Fibroblast of skin of right quadriceps (primary cell): ENCODE measurements around the gene GLYR1.
A peak's percentile ranks its signal among the peaks of the same experiment; 100 is the strongest.

Experiments
- DNase-seq: peaks from one replicate; pipeline ENCODE4 v3.0.0-alpha.2; 2013

GLYR1 gene

DNA sequence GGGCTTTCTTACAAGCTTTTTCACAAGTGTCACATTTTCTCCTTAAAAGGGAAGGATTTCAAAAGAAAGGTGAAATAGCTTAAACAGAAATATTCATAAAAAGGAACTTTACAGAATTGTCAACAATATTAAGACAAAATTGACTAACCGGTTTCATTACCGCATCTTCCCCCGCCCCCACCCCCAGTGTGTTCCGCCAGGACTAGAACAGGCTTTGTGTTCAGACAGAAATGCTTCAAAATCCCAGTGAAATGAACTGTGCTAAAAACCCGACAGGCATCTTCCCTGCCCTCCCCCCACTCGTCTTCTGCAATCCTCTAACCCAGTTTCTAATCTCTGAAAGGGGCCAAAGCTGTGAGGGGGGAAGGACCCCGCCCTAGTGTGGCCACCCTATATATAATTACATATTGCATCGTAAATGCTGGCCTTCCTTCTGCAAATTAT lies 43.7 kb downstream of the GLYR1 start:
- peak; percentile 22 for DNase-seq

DNA sequence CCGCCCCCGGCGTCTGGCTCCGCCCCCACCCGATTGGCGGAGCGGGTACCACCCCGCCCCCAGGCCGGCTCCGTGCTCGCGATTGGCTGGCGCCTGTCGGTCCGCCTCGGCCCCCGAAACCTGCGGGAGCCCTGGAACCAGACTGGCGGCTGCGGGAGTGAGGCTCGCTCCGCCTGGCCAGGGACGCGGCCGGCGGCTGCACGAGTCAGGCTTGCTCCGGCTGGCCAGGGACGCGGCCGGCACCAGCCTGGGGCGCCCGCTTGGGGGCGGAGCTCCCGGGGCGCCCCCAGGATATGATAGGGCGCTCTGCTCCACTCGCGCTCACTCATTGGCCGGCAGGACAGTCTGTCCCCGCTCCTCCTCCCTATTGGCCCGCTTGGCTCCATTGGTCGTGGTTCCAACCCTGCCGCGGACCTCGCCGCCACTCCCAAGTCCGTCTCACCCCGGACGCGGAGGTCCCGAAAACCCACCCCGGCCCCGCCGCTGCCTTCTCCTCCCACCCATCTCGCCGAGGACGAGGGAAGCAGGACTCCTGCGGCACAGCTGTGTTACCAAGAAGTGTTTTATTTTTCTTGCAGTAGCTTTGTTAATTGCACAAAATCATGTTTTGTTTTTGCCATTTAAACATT lies 44.3 kb downstream of the GLYR1 start:
- peak; percentile 90 for DNase-seq

DNA sequence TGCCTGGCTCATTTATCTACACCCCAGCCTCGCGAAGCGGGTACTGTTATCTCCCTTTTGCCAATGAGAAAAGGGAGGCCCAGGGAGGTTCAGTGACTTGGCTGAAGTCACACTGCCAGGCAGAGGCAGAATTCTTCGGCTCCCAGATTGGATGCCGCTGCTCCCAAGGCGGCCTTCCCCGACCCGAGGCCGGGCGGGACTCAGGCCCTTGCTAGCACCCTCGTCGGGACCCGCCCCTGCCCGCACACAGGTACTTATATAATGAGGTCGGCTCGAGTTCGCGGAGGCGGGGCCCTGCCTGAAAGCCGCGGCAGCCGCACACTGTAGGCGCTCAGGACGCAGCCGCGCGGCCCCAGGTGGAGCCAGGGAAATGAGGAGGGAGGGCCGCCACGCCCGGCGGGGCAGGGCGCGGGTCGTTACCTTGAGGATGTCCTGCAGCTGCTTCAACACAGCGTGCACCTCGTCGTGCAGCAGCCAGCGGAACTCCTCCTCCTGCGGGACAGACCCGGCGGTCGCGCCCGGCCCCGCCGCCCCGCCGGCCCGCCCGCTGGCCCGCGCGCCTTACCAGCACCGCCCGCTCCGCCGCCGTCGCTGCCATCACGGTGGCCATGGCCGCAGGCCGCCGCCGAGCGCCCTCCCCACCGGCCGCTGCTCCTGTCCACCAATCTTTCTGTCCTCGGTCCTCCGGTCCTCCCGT lies 45.0 kb downstream of the GLYR1 start, which contains the start of gene ROGDI:
TSS of gene ROGDI (minus strand) at position 672 of the 697 bp plus-strand sequence. CDS start at position 610, 62 bp downstream.
- peak; percentile 9 for DNase-seq

DNA sequence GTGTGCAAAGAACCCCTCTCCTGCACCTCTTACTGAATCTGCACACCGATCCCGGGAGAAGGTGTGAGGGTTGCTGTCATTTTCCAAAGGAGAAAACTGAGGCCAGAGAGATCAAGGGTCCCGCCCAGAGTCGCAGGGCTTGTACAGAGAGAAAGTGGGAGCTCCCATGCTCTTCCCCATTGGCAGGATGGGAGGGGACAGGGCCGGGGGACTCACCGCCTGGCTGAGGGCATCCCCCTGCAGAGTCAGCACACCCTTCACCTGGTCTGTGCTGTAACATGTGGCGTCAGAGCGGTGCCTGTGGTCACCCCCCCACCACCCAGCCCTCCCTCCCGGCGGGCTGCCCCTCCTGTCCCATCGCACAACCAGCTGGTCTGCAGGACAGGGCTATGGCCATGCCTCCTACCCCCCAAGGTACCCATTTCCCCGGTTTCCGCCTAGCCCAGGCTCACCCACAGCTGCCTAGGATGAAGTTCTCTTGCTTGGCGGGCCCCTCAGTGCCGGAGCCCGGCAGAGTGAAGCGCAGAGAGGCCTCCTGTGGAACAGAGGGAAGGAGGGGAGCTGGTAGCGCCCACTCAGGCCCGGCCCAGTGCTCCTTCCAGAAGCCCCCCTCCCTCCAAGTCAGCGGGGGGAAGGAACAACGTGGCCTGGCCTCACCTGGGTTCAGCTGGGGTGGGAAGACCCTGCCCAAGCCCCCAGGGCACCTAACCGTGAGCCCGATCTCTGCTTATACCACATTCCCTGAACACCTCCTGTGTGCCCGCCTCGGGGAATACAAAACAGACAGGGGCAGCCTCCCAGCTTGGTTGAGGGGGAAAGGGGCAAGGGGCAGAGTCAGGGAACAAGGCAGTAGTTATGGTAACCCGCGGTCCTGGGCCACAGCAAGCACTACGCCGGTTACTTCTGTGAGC lies 45.8 kb downstream of the GLYR1 start:
- DNase-seq: no peak

DNA sequence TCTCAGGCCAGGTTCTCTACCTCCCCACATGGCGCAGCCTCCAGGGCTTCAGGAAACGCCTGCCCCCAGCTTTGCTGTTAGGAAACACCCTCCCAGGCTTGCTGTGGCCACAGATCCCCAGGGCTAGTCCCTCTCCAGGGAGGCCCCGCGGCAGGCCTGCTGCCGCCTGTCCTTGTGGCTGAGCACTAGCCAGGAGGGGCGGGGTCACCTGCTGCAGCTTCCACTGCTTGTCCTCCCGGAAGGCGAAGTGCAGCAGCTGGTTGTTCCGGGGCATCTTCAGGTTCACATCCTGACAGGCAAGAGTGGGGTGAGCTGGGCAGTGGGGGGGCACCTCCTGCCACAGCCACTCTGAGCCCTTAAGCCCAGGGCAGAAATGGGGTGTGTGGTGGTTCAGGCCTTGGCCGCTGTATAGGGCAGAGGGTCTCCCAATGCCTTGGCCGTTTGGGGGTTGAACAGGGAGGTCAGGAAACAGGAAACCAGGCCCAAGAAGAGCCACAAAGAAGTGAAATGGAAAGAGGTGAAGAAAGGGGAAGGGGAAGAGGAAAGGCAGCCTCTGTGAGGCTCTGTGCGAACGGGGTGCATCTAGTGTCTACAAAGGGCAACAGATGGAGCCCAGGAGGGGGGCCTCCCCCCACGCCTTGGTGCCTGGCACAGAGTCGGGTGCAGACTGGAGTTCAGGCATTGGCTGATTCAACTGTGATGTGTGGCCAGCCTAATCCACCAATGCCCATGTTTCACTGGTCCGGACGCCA lies 46.6 kb downstream of the GLYR1 start:
- DNase-seq: no peak

DNA sequence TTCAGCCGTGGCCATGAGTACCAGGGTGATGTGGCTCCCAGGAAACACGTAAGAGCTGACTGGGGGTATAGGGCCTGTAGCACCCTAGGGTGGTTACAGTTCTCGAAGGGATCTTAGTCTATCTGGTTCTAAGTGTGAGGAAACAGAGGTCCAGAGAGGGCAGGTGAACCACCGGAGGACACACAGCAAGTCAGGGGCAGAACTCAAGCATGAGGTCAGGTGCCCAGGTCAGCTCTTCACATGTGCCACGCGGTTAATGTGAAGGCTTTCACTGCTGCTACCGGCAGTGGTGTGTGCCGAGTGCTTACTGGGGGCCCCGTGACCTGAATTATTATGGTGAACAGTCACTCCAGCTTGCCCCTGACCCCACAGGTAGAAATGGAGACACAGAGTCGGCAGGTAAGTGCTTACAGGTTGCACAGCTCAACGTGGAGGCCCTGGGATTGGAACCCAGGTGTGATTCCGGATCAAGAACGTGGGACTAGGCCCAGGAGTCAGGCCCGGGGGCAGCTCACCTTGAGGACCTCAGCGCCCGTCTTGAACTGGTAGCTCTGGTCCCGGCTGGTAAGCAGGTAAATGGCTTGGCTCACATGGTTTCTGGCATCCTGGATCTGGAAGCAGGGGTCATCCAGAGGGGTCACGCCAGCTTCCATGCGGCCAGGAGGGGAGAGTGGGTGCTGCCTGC lies 47.8 kb downstream of the GLYR1 start:
- no peak for DNase-seq

DNA sequence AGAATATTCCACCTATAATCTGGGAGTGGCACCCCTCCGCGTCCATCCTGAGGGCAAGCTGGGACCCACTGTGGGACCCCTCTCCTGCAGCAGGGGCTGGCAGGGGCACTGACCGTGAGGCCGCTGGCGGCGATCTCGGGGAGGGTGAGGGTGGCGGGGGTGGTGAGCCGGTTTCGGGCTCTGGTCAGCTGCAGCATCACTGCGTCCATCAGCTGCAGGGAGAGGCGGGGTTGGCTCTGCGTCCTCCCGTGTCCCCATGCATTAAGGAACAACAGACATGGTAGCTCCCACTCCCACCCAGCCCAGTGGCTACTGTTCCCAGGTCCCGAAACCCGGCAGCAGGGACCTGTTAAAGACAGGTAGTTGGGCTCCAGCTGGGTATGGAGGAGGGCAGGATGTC lies 48.6 kb downstream of the GLYR1 start:
- DNase-seq: no peak

DNA sequence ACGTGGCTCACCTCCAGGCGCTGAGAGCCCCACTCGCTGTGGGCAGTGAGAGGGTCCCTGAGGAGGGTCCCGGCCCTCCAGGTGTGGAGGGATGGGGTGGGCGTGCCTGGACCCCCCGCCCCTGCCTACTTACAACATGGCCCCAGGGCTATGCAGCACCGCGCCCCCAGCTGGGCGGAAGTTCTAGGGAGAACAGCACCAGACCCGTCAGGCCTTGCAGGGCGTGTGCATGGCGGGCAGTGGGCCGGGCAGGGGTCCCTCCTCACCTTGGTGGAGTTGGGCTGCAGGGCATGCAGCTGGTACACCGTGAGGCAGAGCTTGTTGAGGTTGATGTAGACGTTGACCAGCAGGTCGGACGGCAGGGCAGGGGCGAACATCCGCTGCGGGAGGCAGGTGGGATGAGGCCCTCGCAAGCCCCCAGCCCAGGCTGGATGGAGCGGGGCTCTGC lies 49.3 kb downstream of the GLYR1 start:
- DNase-seq: no peak

DNA sequence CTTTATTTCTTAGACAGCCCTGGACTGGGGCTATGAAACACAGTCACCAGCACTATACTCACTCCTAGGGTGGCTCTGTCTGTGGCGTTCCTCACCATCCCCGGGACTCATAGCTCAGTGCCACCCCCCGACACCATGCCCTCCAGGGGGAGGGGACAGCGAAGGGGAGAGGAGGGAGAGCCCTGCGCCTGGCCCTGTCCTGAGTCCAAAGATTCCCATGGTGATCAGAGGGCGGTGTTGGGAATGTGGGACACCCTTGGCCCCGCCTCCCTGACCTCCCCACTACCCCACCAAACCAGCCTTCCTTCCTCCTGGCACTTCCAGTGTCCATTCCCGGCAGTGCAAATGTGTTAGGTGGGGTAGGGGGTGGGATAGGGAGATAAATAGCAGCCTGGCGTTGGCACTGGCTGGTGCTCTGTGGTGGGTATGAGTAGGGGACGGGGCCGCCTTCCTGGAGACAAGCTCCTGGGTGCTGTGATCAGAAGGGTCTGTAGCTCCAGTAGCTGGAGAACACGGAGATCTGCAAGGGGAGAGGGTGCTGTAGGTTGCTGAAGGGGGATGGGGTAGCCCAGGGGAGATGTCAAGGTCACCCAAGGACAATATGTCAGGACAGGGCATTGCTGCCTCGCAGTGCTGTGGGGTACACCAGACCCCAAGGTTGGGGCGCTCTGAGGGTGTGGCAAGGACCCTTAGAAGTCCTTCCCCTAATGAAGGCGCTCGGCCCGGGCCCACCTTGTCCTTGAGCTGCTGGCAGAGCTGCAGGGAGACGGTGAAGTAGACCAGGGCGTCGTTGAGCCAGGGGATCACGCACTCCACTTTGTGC lies 49.9 kb downstream of the GLYR1 start:
- DNase-seq: no peak

DNA sequence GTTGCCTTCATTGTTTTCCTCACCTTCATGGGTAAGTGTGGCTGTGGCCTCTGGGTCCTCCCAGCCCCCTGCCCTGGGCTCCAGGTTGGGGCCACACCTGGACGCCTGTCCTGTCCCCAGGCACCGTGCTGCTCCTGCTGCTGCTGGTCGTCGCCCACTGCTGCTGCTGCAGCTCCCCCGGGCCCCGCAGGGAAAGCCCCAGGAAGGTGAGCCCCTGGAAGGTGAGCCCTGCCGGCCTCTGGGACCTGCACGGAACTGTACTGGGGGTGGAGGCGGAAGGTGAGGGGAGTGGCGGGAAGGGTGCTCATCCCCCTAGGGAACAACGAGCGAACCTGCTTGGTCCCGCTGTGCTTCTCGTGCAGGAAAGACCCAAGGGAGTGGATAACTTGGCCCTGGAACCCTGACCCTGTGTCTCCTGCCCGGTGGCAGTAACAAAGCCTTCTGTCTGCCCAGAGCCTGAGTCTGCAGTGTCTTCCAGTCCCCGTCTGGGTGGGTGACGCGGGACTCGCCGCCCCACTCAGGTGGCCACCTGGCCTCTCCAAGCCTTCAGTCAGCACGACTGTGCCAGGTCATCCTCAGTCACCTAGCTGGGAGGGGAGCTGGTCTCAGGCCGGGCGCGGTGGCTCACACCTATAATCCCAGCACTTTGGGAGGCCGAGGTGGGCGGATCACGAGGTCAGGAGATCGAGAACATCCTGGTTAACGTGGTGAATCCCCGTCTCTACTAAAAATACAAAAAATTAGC lies 51.1 kb downstream of the GLYR1 start:
- no peak for DNase-seq

DNA sequence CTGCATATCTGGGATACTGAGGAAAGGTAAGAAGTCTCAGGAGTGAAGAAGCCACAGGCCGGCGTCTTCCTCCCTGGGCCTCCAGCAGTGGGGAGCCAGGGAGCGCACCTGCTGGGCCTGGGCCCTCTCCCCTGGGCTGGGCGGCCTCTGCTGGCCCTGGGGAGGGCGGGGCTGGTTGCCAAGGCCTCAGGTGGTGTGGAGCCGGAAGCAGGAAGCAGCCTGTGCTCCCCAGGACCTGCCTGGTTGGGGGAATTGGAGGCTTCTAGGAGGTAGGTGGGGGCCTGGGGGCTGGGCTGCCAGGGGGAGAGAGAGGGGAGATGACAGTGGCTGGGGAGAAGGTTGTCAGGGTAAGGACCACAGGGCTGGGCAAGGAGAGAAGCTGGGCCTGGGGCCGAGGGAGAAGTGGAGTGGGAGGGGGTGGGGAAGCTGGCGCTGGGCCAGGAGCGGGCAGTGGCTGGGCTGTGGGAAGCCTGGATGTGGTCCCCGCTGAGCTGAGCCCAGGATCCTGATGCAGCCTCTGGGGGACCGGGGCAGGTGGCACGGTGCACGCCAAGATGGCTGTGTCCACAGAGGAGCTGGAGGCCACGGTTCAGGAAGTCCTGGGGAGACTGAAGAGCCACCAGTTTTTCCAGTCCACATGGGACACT lies 51.8 kb downstream of the GLYR1 start, which contains the start of gene SMIM22:
TSS of gene SMIM22 (plus strand) at position 189 of the 647 bp plus-strand sequence. CDS start at position 555, 366 bp downstream.
- no peak for DNase-seq

DNA sequence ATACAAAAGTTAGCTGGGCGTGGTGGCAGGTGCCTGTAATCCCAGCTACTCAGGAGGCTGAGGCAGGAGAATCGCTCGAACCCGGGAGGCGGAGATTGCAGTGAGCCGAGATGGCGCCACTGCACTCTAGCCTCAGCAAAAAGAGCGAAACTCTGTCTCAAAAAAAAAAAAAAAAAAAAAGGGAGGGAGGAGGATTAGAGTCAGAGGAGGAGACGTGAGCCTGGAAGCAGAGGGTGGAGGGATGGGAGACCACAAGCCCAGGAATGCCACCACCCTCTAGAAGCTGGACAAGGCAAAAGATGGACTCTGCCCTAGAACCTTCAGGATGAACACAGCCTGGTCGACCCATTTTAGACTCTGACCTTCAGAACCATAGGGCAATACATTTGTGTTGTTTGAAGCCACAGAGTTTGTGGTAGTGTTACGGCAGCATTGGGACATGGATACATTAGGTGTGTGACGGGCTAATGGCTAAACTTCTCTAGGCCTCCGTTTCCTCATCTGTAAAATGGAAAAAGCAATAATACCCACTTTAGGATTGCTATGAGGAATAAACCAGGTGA lies 54.1 kb downstream of the GLYR1 start:
- no peak for DNase-seq

DNA sequence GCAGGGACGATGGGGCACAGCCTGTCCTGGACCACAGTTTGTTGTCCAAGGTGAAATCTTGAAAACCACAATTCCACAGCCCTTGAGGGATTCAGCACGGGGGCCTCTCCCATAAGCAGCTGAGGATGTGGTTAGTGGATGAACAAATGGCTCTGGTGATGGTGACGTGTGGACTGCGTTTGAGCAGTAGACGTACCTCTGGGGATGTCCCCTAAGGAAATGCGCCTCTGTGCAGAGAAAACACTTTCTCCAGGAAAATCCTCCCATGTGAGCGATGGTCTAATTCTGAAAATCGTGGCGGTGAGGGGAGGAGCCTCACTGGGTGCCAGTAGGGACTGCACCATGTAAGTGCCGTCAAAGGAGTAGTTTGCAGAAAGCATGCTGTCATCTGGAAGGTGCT lies 56.2 kb downstream of the GLYR1 start:
- no peak for DNase-seq

DNA sequence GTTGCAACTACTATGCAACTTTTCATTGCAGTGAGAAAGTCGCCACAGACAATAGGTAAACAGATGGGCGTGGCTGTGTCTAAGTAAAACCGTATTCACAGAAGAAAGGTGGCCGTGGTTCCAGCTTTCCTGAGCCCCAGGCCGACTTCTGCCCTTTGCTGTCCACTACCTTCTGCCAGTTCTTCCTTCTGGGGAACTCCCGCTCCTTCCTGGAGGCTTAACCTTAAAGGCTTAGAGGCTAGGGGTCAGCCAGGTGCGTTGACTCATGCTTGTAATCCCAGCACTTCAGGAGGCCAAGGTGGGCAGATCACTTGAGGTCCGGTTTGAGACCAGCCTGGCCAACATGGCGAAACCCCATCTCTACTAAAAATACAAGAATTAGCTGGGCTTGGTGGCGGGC lies 56.8 kb downstream of the GLYR1 start:
- no peak for DNase-seq

DNA sequence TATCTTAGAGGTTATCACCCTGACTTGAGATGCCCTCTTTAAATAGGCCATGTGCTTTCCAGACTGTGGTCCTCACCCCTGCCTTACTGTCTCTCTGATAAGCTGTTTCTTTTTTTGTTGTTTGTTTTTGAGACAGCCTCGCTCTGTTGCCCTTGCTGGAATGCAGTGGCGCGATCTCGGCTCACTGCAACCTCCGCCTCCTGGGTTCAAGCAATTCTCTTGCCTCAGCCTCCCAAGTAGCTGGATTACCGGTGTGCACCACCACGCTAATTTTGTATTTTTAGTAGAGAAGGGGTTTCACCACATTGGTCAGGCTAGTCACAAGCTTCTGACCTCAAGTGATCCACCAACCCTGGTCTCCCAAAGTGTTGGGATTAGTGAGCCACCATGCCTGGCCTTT lies 58.2 kb downstream of the GLYR1 start:
- DNase-seq: no peak

DNA sequence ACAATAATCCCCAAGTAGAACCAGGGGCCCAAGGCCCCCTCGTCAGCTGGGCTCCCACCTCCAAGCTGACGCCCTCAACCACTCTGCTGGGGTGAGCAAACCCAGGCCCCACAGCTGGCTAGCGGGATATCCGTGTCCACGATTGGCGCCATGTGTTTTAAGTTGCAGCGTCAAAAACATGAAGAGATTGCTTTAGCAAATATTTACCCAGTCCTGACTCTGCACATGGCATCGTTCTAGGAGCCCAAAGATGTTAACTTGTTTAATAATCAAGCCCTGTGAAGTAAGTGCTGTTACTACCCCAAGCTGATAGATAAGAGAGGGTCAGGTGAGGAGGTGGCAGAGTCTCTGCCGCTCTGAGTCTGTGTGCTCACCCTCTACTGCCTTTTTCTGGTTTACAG lies 58.6 kb downstream of the GLYR1 start:
- DNase-seq: no peak

DNA sequence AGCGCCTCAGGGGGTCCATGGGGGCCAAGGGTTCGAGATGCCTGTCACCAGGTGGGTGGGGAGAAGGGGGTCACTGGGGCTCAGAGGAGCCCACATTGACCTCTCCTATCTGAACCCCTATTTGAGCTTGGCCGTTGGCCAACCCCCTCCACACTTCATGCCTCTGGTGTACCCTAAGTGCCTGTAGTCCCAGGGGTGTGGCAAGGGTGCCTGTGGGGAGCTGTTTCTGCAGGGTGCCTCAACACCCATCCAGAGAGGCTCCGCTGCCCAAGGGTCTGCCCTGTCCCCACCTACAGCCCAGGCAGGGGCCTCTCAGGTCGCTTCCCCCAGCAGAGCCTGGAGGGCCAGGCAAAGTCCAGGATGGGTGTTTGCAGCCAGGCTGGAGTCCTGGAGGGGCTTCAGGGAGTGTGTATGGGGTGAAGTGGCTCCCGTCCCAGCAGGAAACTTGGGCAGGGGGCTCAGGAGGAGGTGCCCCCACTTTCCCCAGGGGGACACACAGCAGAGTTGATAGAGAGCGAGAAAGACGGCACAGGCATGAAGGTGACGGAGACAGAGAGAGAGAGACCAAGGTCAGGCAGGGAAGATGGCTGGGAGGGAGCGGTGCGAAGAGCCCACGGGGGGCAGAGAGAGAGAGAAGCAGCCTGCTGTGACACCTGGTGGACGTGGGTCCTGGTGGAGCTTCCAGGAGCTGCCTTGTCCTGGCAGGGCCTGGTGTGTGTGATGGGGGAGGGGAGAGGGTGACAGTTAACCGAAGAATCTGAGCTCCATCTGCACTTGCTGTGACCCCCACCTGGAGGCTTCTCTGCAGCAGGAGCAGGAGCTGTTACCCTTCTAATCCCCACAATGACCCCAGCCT lies 59.2 kb downstream of the GLYR1 start, which contains the start of gene SEPTIN12:
TSS of gene SEPTIN12 (minus strand) at position 719 of the 856 bp plus-strand sequence. CDS start at position 19, 700 bp downstream.
- DNase-seq: no peak

DNA sequence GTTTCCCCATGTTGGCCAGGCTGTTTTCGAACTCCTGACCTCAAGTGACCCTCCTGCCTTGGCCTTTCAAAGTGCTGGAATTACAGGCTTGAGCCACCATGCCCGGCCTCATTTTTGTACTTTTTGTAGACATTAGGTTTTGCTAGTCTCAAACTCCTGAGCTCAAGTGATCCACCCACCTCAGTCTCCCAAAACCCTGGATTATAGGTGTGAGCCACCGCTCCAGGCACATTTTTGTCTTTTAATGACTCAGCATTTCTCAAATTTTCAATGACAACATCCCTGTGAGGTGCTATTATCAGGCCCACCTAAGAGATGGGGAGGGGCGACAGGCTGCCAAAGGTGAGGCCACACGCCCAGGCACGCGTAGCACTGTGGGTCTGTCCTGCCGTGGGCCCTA lies 60.0 kb downstream of the GLYR1 start:
- no peak for DNase-seq
